RPMI7951 (cell line): ENCODE results near the gene ZDHHC8. TPM values are rescaled to one million over a fixed set of nuclear protein-coding genes. Genes with fewer than 3 reads are reported as not detected.
A peak's percentile ranks its signal among the peaks of the same experiment; 100 is the strongest.
"Not testable (repeated sequence)": the region's sequence is repeated elsewhere in the genome, so short reads cannot be mapped to it uniquely, and the experiment has no call there.

ENCODE experiments used
- DNase-seq: peaks from one replicate; pipeline ENCODE4 v3.0.0-alpha.2; 2012; ENCODE audit warnings: low read depth
- total RNA-seq: library from RNA; depleted of rRNA; stranded (reverse); fragments of >200 nt; shearing (Covaris generic); gene quantifications from 2 replicates; pipeline ENCODE4 v1.2.3, GENCODE V29; 2014

The ZDHHC8 gene
- total RNA-seq, 1 experiment from 2014 or later = 3.4 TPM

DNA sequence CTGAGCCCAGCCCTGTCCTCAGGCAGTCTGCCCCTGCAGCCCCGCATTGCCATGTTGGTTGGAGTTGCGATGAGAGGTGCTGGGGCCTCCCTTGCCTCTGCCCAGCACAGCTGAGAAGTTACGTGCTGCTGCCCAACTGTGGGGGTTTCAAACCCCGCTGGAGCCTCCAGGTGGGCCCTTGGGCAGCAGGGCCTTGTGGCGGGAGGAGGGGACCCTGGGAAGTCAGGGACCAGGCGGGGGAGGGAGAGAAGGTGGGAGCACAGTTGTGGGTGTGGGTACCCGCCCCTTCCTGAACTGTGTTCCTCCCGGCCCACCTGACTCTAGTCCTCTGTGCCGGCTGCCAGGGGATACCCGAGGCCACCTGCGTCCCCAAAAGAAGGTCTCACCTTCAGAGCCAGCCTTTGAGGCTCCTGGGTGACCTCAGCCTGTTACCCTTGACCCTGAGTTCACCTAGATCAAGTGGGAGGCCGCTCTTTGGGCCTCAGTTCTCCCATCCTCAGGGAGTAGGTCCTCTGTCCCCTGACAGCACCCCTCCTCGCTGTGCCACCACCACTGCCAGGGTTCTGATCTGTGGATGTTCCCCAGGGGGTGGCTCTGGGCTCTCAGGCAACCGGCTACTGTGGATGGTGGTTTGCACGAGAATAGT is 26.9 kb downstream of the ZDHHC8 start:
- no peak for DNase-seq

DNA sequence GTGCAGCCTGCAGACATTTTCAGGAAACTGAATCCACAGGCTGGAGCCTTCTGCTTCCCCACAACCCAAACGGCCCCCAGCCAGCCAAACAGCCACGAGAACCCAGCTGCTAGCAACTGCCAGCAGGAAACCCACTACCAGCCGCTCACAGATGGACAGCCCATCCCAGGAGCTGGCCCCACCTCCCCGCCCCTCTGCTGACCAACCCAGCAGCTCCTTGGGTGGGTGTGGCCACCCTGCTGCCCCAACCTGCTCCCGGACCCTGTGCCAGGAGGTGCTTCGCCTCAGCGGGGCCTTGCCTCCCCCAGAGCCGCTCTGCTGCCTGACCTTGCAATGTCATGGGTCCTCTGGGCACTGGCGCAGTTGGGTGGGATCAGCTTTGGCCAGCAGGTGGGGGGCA is 27.5 kb downstream of the ZDHHC8 start:
- DNase-seq = no peak

DNA sequence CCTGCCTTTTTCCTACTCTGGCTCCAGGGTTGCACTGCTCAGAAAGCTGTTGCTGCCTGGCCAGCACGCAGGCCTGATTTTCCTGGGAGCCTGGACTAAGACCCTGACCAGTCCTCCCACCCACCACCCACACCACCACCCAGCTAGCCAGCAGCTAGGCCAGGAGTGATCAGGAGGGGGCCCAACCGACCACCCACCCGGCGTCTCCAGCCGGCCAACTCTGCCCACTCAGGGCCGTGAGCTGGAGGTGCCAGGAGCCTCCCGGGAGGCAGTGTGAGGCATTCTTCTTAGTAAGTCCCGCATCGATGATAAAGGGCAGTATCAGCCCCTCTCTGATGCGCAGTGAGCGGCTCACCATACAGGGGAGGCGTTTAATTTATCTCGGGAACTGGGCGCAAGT is 27.9 kb downstream of the ZDHHC8 start:
- DNase-seq = not testable (repeated sequence)

DNA sequence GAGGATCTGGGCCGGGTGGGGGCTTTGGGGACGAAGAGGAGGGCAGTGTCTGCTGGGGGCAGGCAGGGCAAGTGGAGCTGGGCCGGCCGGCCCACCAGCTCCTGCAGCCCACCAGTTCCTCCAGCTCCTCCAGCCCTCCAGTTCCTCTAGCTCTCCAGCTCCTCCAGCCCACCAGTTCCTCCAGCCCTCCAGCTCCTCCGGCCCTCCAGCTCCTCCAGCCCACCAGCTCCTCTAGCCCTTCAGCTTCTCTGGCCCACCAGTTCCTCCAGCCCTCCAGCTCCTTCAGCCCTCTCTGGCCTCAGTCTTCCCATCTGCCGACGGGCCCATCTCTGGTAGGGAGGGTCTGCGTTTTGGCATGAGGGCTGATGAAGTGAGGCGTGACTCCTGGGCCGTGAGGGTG is 28.4 kb downstream of the ZDHHC8 start:
- no peak for DNase-seq

DNA sequence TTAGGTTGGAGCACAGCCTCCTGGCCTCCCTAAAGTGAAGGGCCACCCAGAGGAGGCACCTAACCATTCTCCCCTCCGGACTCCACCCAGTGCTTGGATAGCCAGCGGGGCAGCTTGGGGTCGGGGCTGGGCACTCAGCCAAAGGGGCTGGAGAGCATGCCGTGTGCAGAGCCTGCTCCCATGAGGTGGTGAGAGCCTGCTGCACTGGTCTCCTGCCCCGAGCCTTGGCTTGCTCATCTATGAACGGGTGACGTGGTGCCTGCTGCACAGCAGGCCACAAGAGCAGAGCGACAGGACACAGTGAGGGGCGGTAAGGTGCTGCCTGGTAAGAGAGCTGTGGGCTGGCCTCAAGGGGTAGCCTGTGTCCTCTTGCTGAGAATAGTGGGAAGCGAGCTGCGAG is 33.3 kb downstream of the ZDHHC8 start:
- no peak for DNase-seq

DNA sequence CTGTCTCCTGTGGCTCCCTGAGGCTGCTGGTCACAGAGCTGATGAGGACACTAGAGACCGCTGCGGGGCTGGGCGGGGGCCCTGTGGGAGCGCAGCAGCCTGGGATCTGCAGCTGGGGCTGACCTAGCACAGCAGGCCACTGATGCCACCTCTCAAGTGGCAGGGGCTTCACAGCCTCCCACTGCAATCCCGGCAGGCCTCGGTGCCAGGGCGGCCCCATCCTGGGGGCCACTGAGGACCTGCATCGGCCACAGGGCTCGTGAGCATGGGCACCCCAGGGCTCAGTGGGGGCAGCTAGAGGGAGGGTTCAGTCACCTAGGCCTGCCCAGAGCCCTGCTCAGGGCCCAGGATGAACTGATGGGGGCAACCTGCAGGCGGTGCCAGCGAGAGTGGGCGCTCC is 33.8 kb downstream of the ZDHHC8 start:
- DNase-seq = no peak

DNA sequence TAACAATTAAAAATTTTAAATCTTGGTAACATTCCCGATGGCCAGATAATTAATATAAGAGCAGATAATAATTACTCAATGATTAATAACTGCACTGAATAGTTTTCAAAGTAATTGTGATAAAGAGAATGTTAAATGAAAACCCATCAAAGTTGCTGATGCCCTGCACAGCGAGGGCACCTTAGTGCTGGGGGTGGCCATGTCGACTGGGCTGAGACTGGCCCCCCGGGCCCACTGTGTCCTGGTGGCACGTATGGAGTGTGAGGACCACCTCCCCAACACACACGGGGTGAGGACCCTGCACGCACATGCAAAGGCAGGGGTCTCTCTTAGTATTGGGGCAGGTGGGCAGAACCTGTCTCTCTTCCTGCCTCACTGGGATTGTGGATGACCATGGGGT is 34.3 kb downstream of the ZDHHC8 start:
- DNase-seq = no peak

DNA sequence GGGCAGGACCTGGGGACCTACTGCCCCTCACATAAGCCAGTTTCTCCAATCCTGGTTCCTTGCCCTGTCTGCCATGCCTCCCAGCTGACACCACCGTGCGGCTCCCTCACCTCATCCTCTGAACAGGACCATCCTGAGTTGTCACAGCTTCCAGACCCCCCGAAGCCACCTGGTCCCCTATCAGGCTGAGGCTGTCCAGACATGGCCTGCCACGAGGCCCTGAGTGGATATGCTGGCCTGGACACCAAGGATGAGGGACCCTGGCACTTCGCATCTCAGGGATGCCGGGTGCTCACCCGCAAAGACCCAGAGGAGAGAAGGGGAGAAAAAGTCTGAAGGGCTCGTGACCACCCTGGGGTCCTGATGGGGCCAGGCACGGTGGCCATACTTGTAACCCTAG is 35.1 kb downstream of the ZDHHC8 start:
- DNase-seq = no peak

DNA sequence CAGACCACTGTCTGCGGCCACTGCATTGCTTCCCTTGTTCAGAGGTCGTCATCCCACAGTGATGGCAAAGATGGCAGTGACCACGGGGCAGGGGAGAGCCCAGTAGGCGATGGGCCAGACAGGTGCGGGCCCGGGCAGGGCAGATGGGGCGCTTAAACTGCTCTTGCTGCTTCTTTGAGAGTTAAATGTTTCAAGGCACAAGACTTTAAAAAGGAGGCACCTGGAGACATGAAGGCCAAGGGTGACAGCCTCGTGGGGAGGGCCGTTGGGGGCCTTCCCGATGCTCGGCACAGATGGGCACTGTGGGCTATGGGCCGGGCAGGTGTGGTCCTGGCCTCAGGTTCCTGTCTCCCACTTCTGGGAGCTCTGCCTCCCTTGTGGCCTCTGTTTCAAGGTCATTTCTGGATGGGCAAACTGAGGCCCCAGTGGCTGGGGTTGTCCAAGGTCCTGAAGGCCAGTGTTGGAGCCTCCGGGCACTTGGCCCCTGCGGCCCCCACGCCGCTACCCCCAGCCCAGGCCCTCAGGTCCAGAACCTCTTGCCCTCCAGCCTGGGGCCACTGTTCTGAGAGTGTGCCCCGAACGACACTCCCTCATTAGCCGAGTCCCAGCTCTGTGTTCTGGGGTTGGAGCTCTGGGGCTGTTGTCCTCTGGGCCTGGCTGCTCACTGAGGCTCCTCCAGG is 36.2 kb downstream of the ZDHHC8 start:
- DNase-seq = no peak

DNA sequence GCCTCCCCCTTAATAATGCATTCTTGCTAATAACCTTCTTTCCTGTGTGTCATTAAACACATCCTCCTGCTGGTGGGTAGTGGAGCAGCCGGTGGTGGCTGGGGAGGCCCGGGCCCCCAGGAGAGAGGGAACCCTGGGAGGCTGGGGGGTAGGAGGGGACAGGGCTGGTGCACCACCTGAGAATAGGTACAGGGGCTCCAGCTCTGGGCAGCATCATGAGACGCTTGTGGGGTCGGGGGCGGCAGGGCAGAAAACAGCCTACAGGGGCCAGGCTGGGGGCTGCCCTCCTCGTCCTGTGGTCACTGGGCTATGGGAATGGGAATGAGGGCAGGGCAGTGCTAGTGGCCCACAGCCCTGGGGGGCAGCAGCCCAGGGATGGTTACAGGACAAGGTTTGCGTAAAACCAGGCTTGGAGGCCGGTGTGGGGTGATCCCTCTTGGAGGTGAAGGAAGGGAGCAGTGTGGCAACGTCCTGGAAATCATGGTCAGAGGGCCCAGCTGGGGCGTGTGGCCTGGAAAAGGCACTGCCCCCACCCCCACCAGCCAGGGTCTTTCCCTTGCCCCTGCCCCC is 37.7 kb downstream of the ZDHHC8 start:
- DNase-seq = no peak

DNA sequence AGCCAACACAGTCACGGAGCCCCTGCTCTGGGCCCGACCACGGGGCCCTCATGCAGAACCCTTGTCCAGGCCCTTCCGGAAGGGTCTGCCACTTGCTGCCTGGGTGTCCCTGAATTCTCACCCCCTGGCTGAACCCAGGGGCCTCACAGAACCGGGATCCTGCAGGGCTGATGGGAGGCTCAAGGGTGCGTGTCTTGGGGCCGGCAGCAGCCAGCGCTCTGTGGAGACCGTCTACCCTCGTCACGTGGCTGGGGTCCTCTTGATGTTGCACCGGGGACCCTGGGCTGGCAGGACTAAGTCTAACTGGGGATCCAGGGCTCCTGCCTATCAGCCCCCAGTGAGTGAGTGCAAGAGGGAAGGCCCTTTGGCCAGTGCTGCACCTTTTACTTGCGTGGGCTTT is 38.6 kb downstream of the ZDHHC8 start:
- DNase-seq = no peak

DNA sequence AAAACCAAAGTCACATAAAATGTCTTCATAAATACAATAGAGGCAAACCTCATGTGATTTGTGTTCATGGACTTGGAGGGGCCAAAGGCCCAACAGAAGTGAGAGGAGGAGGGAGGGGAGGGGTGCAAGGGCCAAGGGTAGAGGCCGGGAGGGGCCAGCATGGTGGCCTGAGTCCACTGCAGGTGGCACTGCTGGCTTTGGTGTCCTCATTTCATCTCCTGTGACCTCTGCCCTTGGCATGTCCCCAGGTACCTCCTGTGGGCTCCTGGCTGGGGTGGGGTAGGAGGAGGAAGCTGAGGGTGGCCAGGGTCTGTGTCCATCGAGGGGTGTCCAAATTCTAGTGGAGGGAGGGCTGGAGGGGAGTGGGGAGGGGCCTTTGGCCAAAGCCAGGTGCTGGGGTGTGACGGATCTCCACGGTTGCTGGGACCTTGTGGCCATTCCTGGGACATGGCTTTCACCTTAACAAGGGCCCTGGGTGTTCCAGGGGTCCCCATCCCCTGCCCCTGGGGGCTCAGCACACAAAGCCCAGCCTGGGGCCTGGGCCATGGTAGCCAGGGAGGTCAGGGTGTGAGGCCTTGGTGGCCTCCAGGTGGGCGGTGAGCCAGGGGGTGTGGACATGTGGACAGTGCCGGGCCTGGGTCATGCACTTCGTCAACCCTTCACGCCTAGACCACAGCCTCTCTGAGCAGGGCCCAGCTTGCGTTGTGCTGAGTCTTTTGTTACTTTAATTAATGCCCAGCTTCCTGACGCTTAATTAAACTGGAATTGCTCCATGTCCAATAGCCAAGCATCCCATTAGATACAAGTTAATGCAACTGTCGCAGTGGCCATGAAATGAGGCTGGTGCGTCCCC is 39.9 kb downstream of the ZDHHC8 start:
- DNase-seq = no peak

DNA sequence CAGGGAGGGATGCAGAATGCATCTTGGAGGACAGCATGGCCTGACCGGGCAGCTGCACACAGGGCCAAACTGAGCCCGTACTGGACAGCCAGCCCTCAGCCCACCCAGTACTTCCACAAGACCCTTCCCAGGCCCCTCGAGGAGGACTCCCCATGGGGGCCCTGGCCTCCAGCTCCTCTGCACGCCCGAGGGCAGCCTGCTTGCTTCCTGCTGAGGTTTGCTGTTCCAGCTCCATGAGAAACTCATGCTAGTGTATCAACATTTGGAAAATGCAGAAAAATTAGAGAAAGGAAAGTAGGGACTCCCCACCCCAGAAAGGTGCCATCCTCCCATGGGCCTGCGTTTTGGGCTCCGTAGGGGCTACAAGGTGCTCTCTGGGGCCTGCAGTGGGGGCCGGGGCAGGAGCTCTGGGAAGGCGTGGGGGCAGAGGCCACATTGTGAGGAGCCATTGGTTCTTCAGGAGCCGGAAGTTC is 40.6 kb downstream of the ZDHHC8 start:
- no peak for DNase-seq

DNA sequence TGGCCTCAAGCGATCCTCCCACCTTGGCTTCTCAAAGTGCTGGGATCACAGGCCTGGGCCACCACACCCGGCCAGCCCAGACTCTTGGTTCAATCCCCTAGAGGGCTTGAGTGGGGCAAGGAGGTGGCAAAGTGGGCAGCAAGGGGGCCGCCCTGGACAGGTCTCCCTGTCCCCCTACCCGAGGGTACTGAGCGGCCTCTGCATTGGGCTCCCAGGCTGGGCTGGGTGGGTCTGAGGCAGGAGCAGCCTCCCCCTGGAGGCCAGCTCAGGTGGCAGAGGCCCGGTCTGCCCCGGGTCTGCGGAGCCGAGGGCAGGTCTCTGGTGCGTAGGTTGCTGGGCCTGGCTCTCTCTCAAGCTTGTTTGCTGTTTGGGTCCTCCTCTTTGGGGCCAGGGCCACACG is 41.6 kb downstream of the ZDHHC8 start:
- no peak for DNase-seq

DNA sequence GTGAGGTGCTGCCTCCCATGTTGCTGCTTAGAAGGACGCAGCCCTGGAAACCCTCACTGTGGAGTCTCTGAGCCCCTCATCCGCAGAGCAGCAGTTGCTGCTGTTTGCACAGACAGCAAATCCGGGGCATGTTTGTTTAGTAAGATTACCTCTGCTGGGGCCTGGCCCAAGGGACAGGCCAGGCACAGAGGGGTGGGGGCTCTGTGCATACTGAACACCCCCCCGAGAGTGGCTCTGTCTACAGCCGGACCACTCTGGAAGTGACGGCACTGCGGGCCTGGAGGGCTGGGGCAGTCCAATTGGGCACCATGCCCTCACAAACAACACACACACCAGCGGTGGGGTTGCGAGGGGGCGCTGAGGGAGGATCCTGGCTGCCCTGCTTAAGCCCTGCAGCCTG is 42.2 kb downstream of the ZDHHC8 start:
- DNase-seq = no peak

DNA sequence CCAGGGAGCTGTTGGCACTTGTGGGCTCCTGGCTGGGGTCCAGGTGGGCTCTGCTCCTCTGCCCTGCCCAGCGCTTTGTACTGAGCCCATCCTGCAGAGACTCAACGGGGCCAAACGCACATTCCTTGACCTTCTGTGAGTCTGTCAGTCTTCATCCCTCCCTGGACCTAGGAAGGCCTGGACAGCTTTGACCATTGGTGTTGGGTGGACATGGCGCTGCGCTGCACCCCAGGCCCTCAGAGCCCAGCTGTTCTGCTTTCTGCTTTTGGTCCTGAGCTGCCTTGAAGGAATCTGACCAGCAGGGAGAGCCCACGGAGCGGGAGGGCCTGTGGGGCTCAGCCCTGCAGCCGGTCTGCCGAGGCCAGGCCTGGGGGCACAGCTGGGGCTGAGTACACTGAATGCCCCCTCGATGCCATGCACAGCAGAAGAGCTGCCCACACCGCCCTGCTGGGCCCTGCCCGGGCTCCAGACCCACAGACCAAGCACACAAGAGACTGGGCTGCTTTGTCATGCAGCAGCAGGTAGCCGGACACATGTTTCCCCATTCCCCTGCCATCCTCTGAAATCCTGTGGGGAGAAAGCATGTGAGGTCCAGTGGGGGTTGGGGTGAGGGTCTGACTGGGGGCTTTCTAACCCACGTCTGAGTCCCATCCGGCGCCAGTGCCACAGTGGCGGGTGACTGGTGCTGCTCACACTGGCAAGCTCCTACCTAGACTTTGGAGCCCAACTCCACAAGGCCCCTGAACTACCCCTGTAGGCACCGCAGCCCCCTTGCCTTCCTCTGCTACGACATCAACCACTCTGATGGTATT is 43.4 kb downstream of the ZDHHC8 start:
- peak; percentile 5 for DNase-seq

DNA sequence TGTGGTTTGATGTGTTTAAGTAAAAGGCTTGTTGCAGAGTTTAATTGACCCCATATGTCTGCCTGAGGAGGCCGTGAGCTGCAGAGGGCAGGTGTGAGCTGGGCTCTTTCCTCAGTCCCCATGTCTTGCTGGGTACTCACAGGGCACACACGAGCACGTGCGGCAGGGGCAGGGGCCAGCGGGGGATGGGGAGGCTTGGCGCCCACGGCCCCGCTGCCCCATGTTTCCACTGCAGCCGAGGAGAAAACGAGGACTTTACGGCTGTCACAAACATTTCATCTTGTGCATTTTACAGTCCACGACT is 43.9 kb downstream of the ZDHHC8 start:
- DNase-seq = peak; percentile 17

DNA sequence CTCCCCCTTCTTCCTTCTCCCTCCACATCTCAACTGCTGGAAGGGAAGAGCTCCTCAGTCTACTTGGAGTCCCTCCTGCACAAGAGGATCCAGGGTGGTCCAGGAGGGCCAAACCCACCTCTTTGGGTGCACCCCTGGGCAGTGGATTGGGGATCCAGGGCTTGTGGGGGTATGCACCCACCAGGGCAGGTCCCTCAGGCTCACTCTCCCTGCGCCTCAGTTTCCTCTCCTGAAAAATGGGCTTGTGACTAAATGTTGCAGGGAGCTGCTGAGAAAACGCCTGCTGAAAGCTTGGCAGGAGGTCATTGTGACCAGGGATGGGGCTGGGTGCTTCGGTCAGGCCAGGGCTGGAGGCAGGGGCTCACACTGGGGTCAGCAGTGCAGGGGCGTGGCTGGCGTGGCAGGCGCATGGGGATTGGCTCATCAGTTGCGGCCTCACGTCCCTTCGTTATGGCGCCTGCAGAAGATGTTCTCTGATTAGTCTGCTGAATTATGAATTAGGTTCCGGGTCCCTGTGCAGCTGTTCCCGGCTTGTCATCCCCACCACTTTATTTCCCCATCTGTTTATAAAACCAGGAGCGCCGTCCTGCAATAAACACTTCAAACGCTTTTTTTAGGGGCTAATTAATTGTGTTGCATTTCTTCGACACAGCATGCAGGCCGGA is 44.9 kb downstream of the ZDHHC8 start:
- no peak for DNase-seq

DNA sequence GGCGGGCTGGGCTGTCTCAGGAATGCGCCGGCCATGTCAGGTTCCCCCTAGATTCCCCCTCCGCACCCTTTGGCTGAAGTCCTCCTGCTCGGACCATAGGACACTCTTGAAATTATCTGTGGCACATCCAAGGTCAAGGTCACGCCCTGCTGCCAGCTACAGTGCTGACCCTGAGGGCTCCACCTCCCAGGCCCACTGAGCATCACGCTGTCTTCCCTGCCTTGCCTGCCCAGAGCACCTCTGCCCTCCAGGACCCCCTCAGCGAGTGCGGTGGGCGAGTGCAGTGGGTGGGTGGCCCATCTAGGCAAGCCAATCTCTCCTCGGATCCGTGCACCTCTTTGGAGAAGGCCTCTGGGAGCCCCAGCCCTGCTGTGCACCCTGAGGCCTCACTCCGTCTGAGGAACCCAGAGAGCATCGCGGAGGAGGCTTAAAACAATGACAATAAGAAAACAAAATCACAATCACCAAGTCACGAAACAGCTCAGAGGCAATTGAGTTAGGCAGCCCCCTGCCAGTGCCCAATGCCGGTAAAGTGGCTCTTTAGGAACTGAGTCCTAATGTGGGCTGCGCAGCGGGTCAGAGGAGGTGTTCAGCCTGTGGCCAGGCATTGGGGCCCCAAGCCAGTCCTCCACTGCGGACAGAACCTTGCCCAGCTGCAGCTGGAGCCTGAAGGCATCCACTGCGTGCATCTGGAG is 45.8 kb downstream of the ZDHHC8 start:
- no peak for DNase-seq

DNA sequence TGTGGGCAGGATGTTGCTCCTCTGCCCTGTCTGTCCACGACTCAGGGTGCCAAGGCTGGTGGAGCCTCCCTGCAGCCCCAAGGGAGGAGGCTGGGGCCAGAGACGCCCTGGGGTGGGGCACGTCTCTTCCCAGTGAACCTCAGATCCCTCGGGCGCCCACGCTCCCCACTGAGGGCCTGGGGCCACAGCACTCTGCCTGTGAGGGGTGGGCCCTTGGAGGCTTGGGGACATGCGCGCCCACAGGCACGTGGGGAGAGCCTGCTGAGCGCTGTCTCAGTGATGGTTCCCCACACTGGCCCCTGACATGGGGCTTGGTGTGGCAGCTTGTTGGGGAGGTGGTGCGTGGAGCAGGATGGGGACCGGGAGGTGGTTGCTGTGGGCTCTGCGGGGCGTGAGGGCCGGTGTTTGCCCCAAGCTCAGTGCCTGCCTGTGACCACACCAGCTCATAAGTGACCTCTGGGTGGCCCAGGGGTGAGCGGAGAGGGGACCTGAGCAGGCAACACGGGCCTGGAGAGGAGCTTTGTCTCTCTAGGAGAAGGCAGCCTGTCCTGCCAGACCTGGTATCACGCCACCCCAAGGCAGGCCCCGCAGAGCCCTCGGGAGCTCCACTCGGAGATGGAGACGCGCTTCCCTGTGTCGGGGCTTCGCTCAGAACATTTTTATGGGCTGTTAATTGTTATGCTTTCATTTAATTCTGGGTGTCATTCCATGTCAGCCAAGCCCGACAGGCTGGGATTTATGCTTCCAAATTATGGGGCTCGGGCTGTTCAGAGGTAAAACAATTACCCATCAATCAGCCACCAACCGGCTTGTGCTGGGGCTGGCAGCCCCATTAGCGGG is 46.7 kb downstream of the ZDHHC8 start:
- no peak for DNase-seq
